Endothelial cell (in vitro differentiated cells): ENCODE measurements around the gene CCDC196. TPM values are rescaled to one million over a fixed set of nuclear protein-coding genes. Genes with fewer than 3 reads are reported as not detected.
"Not testable (repeated sequence)": the region's sequence is repeated elsewhere in the genome, so short reads cannot be mapped to it uniquely, and the experiment has no call there.

Experiments used
- DNase-seq: peaks from one replicate; pipeline ENCODE4 v3.0.0; 2021; ENCODE audit warnings: low spot score
- H3K27ac Mint-ChIP-seq: one replicate; pipeline ENCODE4 v1.8.0; 2021; ENCODE audit warnings: mixed read lengths, inconsistent platforms; ENCODE audit not compliant: unreplicated experiment
- H3K27me3 Mint-ChIP-seq: one replicate; pipeline ENCODE4 v1.8.0; 2021; ENCODE audit warnings: mild to moderate bottlenecking, moderate library complexity, mixed read lengths, inconsistent platforms; ENCODE audit not compliant: unreplicated experiment
- H3K36me3 Mint-ChIP-seq: one replicate; pipeline ENCODE4 v1.8.0; 2021; ENCODE audit warnings: mild to moderate bottlenecking, low read depth, mixed read lengths, inconsistent platforms; ENCODE audit not compliant: unreplicated experiment
- H3K4me1 Mint-ChIP-seq: one replicate; pipeline ENCODE4 v1.8.0; 2021; ENCODE audit warnings: mild to moderate bottlenecking, mixed read lengths, inconsistent platforms; ENCODE audit not compliant: unreplicated experiment
- H3K4me3 Mint-ChIP-seq: one replicate; pipeline ENCODE4 v1.8.0; 2021; ENCODE audit warnings: mild to moderate bottlenecking, mixed read lengths, inconsistent platforms; ENCODE audit not compliant: unreplicated experiment
- H3K9me3 Mint-ChIP-seq: one replicate; pipeline ENCODE4 v1.8.0; 2021; ENCODE audit warnings: mixed read lengths, inconsistent platforms; ENCODE audit not compliant: unreplicated experiment
- CTCF ChIP-seq: fragments of 200-600 bp; sonication (generic); IDR thresholded peaks from one replicate; pipeline ENCODE4 v1.5.0; 2021; ENCODE audit warnings: antibody characterized with exemption; ENCODE audit not compliant: unreplicated experiment
- total RNA-seq: library from RNA; stranded (reverse); fragmentation: NEBNext Ultra II Directional; extraction: Animal tissue kit (Norgen Biotek cat#: 25700); gene quantifications from one replicate; pipeline ENCODE4 v1.2.1, GENCODE V29; 2021; ENCODE audit not compliant: unreplicated experiment

The CCDC196 gene
- total RNA-seq, 1 donor from 2014 or later, result not detected

GRCh38 chr14:66540038-66540437 is 53.9 kb downstream of the CCDC196 start:
- peaks cover 2% of the 10 kb centered on the region for H3K27me3 Mint-ChIP-seq
- H3K4me1 Mint-ChIP-seq, result no peaks in the 10 kb centered on the region
- no peak overlapping the region for H3K27ac Mint-ChIP-seq
- no peak for TF ChIP-seq CTCF
- H3K4me3 Mint-ChIP-seq, result no peak overlapping the region
- DNase-seq, result no peak
- no peaks in the 10 kb centered on the region for H3K9me3 Mint-ChIP-seq
- H3K36me3 Mint-ChIP-seq, result no peaks in the 10 kb centered on the region

GRCh38 chr14:66541627-66542026 is 55.5 kb downstream of the CCDC196 start:
- Mint-ChIP-seq H3K27ac (no peak overlapping the region), H3K9me3 (peaks cover 2% of the 10 kb centered on the region), H3K27me3 (peaks cover 2% of the 10 kb centered on the region), H3K36me3 (peaks cover under 1% of the 10 kb centered on the region), H3K4me1 (no peaks in the 10 kb centered on the region), H3K4me3 (no peak overlapping the region)
- no peak for DNase-seq
- TF ChIP-seq CTCF, result no peak

- H3K4me3 Mint-ChIP-seq, result no peak overlapping the region
- TF ChIP-seq CTCF, result no peak
- no peaks in the 10 kb centered on the region for H3K4me1 Mint-ChIP-seq
- no peak overlapping the region for H3K27ac Mint-ChIP-seq
- H3K9me3 Mint-ChIP-seq, result peaks cover 8% of the 10 kb centered on the region
- peaks cover 7% of the 10 kb centered on the region for H3K36me3 Mint-ChIP-seq
- peaks cover 4% of the 10 kb centered on the region for H3K27me3 Mint-ChIP-seq
- no peak for DNase-seq
Observed at GRCh38 chr14:66543996-66544395, 57.8 kb downstream of the CCDC196 start.

- H3K27ac Mint-ChIP-seq, H3K4me1 Mint-ChIP-seq, H3K4me3 Mint-ChIP-seq, H3K36me3 Mint-ChIP-seq, H3K9me3 Mint-ChIP-seq, DNase-seq, H3K27me3 Mint-ChIP-seq: not testable (repeated sequence)
Observed at GRCh38 chr14:66545191-66545590, 59.0 kb downstream of the CCDC196 start.

GRCh38 chr14:66545751-66546150 is 59.6 kb downstream of the CCDC196 start:
- H3K4me1 Mint-ChIP-seq, H3K27ac Mint-ChIP-seq, DNase-seq, H3K4me3 Mint-ChIP-seq, H3K9me3 Mint-ChIP-seq, H3K36me3 Mint-ChIP-seq, H3K27me3 Mint-ChIP-seq: not testable (repeated sequence)

Other genes with a start within 250 kb of the CCDC196 start
- gene GPHN, start 21.8 kb downstream of the CCDC196 start, total RNA-seq, result 30.0 TPM